Measurements from ENCODE around the gene DGKH.
A peak's percentile ranks its signal among the peaks of the same experiment; 100 is the strongest.

DGKH gene

DNA sequence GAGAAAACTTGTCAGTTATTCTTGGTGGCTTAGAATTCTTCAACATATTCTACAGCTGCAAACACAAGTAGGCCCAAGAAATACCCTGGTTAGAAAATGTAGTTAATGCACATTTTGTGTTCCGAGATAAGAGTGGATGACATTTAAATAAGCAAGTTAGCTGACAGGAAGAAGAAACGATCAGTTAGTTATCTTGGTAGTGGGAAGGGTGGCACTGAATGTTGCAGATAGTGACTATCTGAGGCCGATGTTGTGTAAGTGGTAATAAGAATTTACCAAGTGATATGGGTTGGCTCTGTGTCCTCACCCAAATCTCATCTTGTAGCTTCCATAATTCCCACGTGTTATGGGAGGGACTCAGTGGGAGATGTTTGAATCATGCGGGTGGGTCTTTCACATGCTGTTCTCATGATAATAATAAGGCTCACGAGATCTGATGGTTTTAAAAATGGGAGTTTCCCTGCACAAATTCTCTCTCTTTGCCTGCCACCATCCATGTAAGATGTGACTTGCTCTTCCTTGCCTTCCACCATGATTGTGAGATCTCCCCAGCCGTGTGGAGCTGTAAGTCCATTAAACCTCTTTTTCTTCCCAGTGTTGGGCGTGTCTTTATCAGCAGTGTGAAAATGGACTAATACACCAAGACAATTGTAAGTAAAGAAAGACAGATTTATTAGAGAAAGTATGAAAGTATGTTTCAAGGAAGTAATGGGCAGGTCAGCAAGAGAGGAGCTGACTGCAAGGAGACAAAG, 212.6 kb downstream of the DGKH start:
- TF ChIP-seq EGR1 (IDR thresholded peaks at IDR 0.05) (no peak), CREB1 (IDR thresholded peaks at IDR 0.05; ENCODE audit: low read depth) (no peak), ZBTB7A (IDR thresholded peaks at IDR 0.05; ENCODE audit: low read depth) (no peak), RAD21 (IDR thresholded peaks at IDR 0.05; ENCODE audit: low read depth) (no peak), TEAD4 (IDR thresholded peaks at IDR 0.05) (no peak), FOXM1 (IDR thresholded peaks at IDR 0.05; ENCODE audit: borderline replicate concordance, low read depth) (no peak), CEBPB (IDR thresholded peaks at IDR 0.05) (no peak), TCF12 (IDR thresholded peaks at IDR 0.05; ENCODE audit: low read depth) (no peak)
- TF ChIP-seq, protein P1, sequence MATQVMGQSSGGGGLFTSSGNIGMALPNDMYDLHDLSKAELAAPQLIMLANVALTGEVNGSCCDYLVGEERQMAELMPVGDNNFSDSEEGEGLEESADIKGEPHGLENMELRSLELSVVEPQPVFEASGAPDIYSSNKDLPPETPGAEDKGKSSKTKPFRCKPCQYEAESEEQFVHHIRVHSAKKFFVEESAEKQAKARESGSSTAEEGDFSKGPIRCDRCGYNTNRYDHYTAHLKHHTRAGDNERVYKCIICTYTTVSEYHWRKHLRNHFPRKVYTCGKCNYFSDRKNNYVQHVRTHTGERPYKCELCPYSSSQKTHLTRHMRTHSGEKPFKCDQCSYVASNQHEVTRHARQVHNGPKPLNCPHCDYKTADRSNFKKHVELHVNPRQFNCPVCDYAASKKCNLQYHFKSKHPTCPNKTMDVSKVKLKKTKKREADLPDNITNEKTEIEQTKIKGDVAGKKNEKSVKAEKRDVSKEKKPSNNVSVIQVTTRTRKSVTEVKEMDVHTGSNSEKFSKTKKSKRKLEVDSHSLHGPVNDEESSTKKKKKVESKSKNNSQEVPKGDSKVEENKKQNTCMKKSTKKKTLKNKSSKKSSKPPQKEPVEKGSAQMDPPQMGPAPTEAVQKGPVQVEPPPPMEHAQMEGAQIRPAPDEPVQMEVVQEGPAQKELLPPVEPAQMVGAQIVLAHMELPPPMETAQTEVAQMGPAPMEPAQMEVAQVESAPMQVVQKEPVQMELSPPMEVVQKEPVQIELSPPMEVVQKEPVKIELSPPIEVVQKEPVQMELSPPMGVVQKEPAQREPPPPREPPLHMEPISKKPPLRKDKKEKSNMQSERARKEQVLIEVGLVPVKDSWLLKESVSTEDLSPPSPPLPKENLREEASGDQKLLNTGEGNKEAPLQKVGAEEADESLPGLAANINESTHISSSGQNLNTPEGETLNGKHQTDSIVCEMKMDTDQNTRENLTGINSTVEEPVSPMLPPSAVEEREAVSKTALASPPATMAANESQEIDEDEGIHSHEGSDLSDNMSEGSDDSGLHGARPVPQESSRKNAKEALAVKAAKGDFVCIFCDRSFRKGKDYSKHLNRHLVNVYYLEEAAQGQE (IDR thresholded peaks at IDR 0.05; ENCODE audit: low read depth): no peak
- TF ChIP-seq, protein P2, sequence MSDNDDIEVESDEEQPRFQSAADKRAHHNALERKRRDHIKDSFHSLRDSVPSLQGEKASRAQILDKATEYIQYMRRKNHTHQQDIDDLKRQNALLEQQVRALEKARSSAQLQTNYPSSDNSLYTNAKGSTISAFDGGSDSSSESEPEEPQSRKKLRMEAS (IDR thresholded peaks at IDR 0.05): no peak

DNA sequence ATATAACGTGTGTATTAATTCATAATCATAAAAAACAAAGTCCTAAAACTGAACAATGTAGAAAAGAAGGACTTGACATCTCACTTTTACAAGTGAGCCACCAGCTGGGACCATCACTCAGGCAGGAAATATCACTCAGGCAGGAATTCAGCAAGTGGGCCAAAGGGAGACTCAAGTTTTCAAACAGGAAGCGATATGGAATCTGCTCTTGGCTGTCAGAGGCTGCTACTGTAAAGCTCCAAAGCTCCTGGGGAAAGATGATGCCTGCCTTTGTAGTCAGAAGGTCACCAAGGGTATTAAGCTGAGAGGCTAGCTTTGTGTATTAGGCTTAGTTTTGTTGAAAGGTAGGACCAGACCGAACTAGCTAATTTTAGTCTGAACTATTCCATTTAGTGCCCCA, 218.0 kb downstream of the DGKH start:
- TF ChIP-seq ZBTB7A (IDR thresholded peaks at IDR 0.05; ENCODE audit: low read depth): no peak
- TF ChIP-seq NFIC (IDR thresholded peaks at IDR 0.05): no peak
- no peak for TF ChIP-seq TAF1 (IDR thresholded peaks at IDR 0.05; ENCODE audit: low read depth)
- TF ChIP-seq, protein P1 (IDR thresholded peaks at IDR 0.05; ENCODE audit: low read depth): no peak
- no peak for TF ChIP-seq CREB1 (IDR thresholded peaks at IDR 0.05; ENCODE audit: low read depth)
- TF ChIP-seq EP300 (IDR thresholded peaks at IDR 0.05; ENCODE audit: borderline replicate concordance): no peak
- TF ChIP-seq FOXM1 (IDR thresholded peaks at IDR 0.05; ENCODE audit: borderline replicate concordance, low read depth): no peak
- TF ChIP-seq CEBPB (IDR thresholded peaks at IDR 0.05): no peak
- TF ChIP-seq, protein P3, sequence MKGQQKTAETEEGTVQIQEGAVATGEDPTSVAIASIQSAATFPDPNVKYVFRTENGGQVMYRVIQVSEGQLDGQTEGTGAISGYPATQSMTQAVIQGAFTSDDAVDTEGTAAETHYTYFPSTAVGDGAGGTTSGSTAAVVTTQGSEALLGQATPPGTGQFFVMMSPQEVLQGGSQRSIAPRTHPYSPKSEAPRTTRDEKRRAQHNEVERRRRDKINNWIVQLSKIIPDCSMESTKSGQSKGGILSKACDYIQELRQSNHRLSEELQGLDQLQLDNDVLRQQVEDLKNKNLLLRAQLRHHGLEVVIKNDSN (IDR thresholded peaks at IDR 0.05): no peak
- TF ChIP-seq EGR1 (IDR thresholded peaks at IDR 0.05): no peak
- no peak for TF ChIP-seq RAD21 (IDR thresholded peaks at IDR 0.05; ENCODE audit: low read depth)
- no peak for TF ChIP-seq YY1 (IDR thresholded peaks at IDR 0.05; ENCODE audit: low read depth)
- TF ChIP-seq, protein P2 (IDR thresholded peaks at IDR 0.05): no peak
- TF ChIP-seq TCF12 (IDR thresholded peaks at IDR 0.05; ENCODE audit: low read depth): no peak
- no peak for TF ChIP-seq TEAD4 (IDR thresholded peaks at IDR 0.05)

DNA sequence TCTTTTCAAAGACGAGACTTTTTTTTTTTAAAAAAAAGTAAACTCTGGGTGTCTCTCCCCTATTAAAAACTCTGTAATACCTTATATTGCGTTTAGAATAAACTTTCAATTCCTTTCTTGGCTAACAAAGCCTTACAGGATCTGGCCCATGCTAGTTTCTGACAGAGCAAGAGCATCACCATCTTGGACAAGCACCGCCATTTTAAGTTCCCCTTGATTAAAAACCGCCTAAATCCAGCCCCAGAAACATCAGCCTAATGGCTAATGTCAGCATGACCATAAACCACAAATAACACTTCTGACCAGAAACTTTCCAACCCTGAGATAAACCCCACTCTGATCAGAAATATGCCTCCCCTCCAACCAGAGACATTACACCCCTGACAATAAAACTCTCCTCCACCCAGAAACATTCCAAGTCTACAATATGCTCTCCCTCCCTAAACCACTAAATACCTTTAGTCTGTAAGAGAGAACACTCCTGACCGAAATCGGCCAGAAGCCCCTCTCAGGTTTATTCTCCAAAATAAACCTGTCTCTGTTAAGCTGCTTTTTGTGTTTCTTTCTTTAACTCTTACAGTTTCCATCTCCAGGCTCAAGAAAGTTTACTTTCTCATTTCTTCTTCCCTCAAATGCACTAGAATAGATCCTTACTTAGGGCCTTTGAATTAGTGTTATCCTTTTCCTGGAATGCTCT, 221.9 kb downstream of the DGKH start:
- TF ChIP-seq EGR1 (IDR thresholded peaks at IDR 0.05) (no peak), CEBPB (IDR thresholded peaks at IDR 0.05) (no peak)

DNA sequence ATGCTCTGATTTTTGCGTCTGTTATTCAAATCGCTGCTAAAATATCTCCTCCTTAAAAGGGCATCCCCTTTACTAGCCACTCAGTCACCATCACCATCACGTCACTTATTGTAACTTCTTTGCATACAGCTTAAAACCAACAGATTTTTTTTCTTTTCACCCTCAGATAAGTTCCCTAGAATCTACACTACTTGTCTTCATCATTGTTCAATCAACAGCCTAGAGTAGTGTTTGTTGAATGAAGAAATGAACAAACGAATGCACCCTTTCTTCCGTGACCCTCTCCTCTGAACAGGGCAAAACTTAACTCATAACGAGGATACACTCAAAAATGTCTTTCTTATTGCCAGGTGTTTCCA, 222.4 kb downstream of the DGKH start:
- TF ChIP-seq TEAD4 (IDR thresholded peaks at IDR 0.05) (no peak), TCF12 (IDR thresholded peaks at IDR 0.05; ENCODE audit: low read depth) (no peak), EGR1 (IDR thresholded peaks at IDR 0.05) (no peak), EP300 (IDR thresholded peaks at IDR 0.05; ENCODE audit: borderline replicate concordance) (no peak)

DNA sequence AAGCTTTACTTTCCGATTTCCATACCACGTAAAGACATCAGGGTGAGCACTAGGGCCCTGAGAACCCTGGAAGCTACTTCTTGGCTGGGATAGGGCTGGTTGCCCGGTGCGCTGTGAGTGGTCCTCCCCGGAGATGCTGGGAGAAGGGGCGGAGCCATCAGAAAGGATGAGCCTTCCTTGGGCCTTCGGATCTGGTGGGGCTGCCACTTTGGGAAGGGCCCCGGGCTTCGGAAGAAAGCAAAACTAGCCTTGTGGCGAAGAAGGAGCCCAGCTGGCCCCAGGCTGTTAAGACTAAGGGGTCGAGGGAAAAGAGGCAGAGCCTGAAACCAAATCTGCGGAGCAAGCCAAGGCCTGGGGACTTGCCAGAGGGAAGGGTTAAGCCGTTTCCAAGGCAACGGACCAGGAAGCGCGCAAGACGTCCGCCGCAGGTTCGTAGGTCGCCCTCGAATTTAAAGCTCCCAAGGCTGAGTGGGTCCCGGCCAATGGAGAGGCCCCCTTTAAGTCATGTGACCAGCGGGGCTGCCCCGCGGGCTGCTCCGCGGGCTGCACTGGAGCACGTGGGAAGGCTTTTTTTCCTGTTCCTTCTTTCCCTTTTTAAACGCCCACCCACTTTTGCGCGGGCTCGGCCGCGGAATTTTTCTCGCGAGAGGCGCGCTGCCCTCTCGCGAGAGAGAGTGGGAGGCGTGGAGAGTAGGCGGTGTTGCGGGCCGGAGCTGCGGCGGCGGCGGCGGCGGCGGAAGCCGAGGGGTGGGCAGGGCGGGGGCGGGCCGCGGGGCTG, 223.1 kb downstream of the DGKH start:
- TF ChIP-seq TEAD4 (IDR thresholded peaks at IDR 0.05): 0 out of 2 replicates have a peak, but pooled peaks have one; percentile 14
- TF ChIP-seq FOXM1 (IDR thresholded peaks at IDR 0.05; ENCODE audit: borderline replicate concordance, low read depth): peak; percentile 82
- TF ChIP-seq NFIC (IDR thresholded peaks at IDR 0.05): no peak
- TF ChIP-seq, protein P2 (IDR thresholded peaks at IDR 0.05): peak; percentile 98
- TF ChIP-seq TCF12 (IDR thresholded peaks at IDR 0.05; ENCODE audit: low read depth): peak; percentile 32; the same call in 1 of the 2 replicates
- peak; percentile 78 for TF ChIP-seq EGR1 (IDR thresholded peaks at IDR 0.05)
- TF ChIP-seq, protein P1 (IDR thresholded peaks at IDR 0.05; ENCODE audit: low read depth): no peak
- TF ChIP-seq EP300 (IDR thresholded peaks at IDR 0.05; ENCODE audit: borderline replicate concordance): no peak
- no peak for TF ChIP-seq RAD21 (IDR thresholded peaks at IDR 0.05; ENCODE audit: low read depth)
- TF ChIP-seq, protein P3 (IDR thresholded peaks at IDR 0.05): peak; percentile 95
- no peak; the same call in 1 of the 2 replicates for TF ChIP-seq TAF1 (IDR thresholded peaks at IDR 0.05; ENCODE audit: low read depth)
- no peak for TF ChIP-seq ZBTB7A (IDR thresholded peaks at IDR 0.05; ENCODE audit: low read depth)

Data from Ishikawa (cell line).